Glutamatergic neuron (in vitro differentiated cells): ENCODE results near the gene DAGLA. TPM values are rescaled to one million over a fixed set of nuclear protein-coding genes. Genes with fewer than 3 reads are reported as not detected.
"Not testable (repeated sequence)": the region's sequence is repeated elsewhere in the genome, so short reads cannot be mapped to it uniquely, and the experiment has no call there.

ENCODE experiments used
- DNase-seq: peaks from one replicate; pipeline ENCODE4 v3.0.0; 2022
- H3K27ac Mint-ChIP-seq: one replicate; pipeline ENCODE4 v1.8.0; 2020; ENCODE audit warnings: mild to moderate bottlenecking, mixed read lengths, inconsistent platforms; ENCODE audit not compliant: unreplicated experiment
- H3K27me3 Mint-ChIP-seq: one replicate; pipeline ENCODE4 v1.8.0; 2020; ENCODE audit warnings: mild to moderate bottlenecking, moderate library complexity, mixed read lengths, inconsistent platforms; ENCODE audit not compliant: unreplicated experiment
- H3K36me3 Mint-ChIP-seq: one replicate; pipeline ENCODE4 v1.8.0; 2020; ENCODE audit warnings: mild to moderate bottlenecking, mixed read lengths, inconsistent platforms; ENCODE audit not compliant: unreplicated experiment
- H3K4me1 Mint-ChIP-seq: one replicate; pipeline ENCODE4 v1.8.0; 2020; ENCODE audit warnings: mild to moderate bottlenecking, low read depth, mixed read lengths, inconsistent platforms; ENCODE audit not compliant: unreplicated experiment
- H3K4me3 Mint-ChIP-seq: one replicate; pipeline ENCODE4 v1.8.0; 2020; ENCODE audit warnings: mild to moderate bottlenecking, mixed read lengths, inconsistent platforms; ENCODE audit not compliant: unreplicated experiment
- H3K9me3 Mint-ChIP-seq: one replicate; pipeline ENCODE4 v1.8.0; 2020; ENCODE audit warnings: mild to moderate bottlenecking, moderate library complexity, mixed read lengths, inconsistent platforms; ENCODE audit not compliant: unreplicated experiment
- CTCF ChIP-seq: fragments of 200-600 bp; sonication (generic); IDR thresholded peaks from one replicate; pipeline ENCODE4 v1.5.0; 2021; ENCODE audit not compliant: partially characterized antibody, unreplicated experiment
- total RNA-seq: library from RNA; stranded (reverse); fragmentation: NEBNext Ultra II Directional; extraction: Animal tissue kit (Norgen Biotek cat#: 25700); gene quantifications from one replicate; pipeline ENCODE4 v1.2.1, GENCODE V29; 2021; ENCODE audit not compliant: unreplicated experiment

The DAGLA gene
- total RNA-seq, 1 donor from 2014 or later = 9.6 TPM

DNA sequence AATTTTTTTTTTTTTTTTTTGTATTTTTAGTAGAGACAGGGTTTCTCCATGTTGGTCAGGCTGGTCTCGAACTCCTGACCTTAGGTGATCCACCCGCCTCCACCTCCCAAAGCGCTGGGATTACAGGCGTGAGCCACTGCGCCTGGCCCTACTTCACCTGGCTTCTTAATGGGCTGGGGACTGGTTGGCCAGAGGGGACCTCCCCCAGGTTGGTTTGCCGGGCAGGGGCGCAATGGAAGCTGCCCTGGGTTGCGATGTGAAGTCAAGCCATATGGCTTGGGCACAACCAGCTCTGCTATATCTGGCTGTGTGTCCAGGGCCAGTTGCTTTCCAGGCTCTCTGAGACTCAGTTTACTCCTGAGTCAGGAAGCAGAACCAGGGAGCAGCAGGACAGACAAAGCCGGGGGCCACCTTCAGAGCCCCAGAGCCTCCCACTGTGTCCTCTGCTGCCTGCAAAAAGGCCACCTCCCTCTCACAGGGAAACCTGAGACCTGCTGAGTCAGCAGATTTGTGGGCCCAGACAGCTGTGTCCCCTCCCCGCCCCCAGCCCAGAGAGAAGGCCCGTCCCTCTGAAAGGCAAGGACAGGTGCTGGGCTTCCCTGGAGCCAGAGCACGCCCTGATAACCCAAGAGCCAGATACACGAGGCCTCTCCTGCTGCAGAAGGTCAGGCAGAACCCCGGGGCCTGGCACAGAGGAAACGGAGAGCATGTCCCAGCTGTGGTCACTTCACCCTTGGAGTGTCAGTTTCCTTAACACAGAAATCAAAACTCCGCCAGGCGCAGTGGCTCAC lies 29.2 kb upstream of the DAGLA start:
- H3K4me1 Mint-ChIP-seq = peaks cover 4% of the 10 kb centered on the region
- no peak for TF ChIP-seq CTCF
- no peak overlapping the region for H3K4me3 Mint-ChIP-seq
- H3K9me3 Mint-ChIP-seq = peaks cover 1% of the 10 kb centered on the region
- no peak overlapping the region for H3K27ac Mint-ChIP-seq
- H3K27me3 Mint-ChIP-seq = no peaks in the 10 kb centered on the region
- no peak for DNase-seq
- no peaks in the 10 kb centered on the region for H3K36me3 Mint-ChIP-seq

GRCh38 chr11:61652135-61652534 lies 28.1 kb upstream of the DAGLA start:
- Mint-ChIP-seq H3K9me3 (peaks cover 1% of the 10 kb centered on the region), H3K27me3 (no peaks in the 10 kb centered on the region), H3K27ac (no peak overlapping the region), H3K36me3 (no peaks in the 10 kb centered on the region), H3K4me3 (peak overlapping the region; percentile 25), H3K4me1 (peaks cover 4% of the 10 kb centered on the region)
- TF ChIP-seq CTCF = no peak
- no peak for DNase-seq

GRCh38 chr11:61654397-61654829 lies 25.8 kb upstream of the DAGLA start:
- Mint-ChIP-seq H3K9me3 (peaks cover 1% of the 10 kb centered on the region), H3K4me3 (no peak overlapping the region), H3K36me3 (no peaks in the 10 kb centered on the region), H3K27me3 (no peaks in the 10 kb centered on the region), H3K4me1 (peaks cover 4% of the 10 kb centered on the region), H3K27ac (no peak overlapping the region)
- DNase-seq = no peak
- TF ChIP-seq CTCF = no peak

DNA sequence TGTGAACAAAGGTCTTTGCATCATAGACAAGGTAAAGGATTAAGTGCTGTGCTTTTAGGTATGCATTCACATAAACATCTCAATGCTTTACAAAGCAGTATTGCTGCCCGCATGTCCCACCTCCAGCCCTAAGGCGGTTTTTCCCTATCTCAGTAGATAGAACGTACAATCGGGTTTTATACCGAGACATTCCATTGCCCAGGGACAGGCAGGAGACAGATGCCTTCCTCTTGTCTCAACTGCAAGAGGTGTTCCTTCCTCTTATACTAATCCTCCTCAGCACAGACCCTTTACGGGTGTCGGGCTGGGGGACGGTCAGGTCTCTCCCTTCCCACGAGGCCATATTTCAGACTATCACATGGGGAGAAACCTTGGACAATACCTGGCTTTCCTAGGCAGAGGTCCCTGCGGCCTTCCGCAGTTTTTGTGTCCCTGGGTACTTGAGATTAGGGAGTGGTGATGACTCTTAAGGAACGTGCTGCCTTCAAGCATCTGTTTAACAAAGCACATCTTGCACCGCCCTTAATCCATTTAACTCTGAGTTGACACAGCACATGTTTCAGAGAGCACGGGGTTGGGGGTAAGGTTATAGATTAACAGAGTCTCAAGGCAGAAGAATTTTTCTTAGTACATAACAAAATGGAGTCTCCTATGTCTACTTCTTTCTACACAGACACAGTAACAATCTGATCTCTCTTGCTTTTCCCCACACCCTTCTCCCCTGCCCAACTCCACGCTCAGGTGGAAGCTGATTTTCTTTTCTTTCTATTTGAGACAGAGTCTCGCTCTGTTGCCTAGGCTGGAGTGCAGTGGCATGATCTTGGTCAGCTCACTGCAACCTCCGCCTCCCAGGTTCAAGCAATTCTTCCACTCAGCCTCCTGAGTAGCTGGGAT lies 24.7 kb upstream of the DAGLA start:
- not testable (repeated sequence) for H3K4me3 Mint-ChIP-seq, DNase-seq
- H3K27ac Mint-ChIP-seq = peak overlapping the region; percentile 28

GRCh38 chr11:61656347-61657077 lies 23.7 kb upstream of the DAGLA start:
- Mint-ChIP-seq H3K36me3 (no peaks in the 10 kb centered on the region), H3K27ac (no peak overlapping the region), H3K4me3 (no peak overlapping the region), H3K27me3 (peaks cover 3% of the 10 kb centered on the region), H3K4me1 (peaks cover 4% of the 10 kb centered on the region), H3K9me3 (peaks cover 3% of the 10 kb centered on the region)
- no peak for DNase-seq
- no peak for TF ChIP-seq CTCF

More for the DNA sequence above, 24.7 kb upstream of the DAGLA start:
- H3K4me1 Mint-ChIP-seq, H3K36me3 Mint-ChIP-seq, H3K27me3 Mint-ChIP-seq, H3K9me3 Mint-ChIP-seq: not testable (repeated sequence)
